ENCODE results near the gene PDGFRB.

PDGFRB gene

DNA sequence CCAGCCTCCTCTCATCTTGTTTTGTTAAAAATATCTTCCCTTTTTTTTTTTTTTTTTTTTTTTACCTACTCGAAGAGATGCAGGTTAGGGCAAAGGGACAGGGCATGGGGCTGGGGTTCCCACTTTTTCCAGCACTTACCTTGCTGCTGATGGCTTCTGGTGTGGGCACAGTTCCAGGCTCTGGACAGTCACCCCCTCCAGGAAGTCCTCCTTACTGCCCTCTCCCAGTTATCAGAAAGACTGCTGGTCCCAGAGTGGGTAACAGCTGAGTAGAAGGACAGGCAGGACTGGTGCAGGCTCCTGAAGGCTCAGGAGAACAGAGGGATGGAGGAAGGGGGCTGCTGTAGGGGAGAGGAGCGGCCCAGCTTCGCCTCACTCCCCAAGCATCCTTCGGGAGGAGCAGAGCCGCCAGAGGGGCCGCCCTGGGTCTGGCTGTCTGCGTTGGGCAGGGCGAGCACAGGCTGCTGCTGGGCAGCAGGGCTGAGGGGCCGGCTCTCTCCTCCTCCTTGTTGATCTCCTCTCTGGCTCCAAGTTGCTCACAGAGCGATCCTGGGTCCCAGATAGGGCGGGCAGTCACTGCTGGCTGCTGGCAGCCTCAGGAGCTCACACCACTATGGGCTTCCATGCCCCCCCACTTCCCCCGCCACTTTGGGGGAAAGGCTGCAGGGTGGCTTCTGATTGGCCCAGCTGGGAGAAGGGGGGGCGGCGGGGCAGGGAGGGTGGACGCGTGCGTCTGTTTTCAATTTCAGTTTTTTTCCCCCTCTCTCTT is at the start of gene PDGFRB:
TSS of gene PDGFRB (minus strand) at position 588 of the 769 bp plus-strand sequence. CDS start 18,798 bp downstream, outside the sequence.
- no peak for DNase-seq

DNA sequence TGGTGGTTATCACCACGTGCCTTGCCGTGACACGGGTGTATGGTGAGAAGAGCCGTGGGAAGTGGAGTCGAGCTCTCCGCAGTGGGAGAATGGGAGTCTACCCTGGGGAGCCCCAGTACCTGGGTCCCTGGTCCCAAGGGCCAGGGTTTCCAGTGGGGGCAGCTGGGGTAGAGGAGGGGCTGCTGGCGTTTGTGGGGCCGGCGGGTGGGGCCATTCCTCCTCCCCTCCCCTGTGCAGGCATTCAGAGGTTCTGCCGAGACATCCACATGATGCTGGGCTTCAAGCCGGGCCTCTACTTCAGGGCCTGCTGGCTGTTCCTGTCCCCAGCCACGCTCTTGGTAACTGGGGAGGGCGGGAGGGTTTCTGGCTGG is 48.9 kb upstream of the PDGFRB start:
- DNase-seq: no peak

DNA sequence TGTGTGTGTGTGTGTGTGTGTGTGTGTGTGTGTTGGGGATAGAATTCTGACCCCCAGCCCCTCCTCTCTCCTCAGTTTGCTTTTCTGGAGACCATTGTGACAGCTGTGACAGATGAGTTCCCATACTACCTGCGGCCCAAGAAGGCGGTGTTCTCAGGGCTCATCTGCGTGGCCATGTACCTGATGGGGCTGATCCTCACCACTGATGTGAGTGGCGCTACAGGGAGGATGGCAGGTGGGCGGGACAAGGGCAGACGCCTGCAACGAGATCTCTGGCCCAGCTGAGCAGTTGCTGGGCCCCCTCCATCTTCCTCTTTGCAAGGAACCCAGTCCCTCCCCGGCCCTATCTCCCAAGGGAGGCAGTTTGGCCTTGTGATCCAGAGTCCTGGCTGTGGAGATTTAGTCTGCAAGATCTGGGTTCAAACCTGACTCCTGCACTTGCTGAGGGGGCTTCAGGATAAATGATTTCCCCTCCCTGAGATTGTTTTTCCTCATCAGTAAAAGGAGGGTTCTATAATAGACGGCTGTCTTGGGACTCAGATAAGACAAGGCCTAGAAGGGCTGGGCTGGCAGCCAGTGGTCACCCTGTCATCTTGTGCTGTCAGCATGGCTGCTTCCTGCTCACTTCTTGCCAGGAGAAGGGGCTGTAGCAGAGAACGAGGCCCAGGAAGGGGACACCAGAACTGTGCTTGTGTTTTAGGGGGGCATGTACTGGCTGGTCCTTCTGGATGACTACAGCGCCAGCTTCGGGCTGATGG is 48.4 kb upstream of the PDGFRB start:
- no peak for DNase-seq

DNA sequence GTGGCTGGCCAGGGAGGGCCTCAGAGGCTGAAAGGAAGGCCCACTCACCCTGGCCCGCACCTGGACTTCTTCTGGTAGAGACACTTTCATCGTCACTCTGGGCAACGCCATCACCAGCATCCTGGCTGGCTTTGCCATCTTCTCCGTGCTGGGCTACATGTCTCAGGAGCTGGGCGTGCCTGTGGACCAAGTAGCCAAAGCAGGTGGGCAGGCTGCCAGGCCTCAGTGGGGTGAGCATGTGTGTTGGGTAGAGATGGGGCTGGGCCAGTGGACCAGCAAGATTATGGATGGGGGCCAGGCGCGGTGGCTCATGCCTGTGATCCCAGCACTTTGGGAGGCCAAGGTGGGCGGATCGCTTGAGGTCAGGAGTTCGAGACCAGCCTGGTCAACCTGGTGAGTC is 46.9 kb upstream of the PDGFRB start:
- DNase-seq: no peak

DNA sequence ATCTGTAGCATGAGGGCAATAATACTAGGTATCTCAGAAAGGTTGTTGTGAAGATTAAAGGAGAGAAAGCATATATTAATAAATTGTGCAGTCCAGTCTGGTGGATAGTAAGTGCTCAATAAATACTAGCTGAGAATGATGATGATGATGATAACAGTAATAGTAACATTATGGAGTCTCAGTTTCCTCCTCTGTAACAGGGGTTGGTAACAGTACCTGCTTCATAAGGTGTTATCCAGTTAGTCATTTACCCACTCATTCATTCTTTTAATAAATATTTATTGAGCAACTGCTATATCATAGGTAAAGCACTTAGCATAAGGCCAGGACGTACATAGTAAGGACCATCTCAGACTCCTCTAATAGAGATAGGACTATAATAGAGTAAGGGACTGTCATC is 41.8 kb upstream of the PDGFRB start:
- no peak for DNase-seq

DNA sequence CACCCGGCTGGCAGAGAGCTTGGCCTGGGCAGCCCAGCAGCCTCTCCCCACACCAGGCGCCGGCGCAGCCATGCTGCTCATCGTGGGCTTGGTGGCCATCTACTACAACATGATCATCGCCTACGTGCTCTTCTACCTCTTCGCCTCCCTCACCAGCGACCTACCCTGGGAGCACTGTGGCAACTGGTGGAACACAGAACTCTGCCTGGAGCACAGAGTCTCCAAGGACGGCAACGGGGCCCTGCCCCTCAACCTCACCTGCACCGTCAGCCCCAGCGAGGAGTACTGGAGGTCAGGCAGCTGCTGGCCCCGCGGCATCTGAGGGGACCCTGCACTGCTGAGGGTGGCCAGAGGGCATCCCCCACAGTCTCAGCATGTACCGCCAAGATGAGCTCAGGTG is 41.3 kb upstream of the PDGFRB start:
- no peak for DNase-seq

DNA sequence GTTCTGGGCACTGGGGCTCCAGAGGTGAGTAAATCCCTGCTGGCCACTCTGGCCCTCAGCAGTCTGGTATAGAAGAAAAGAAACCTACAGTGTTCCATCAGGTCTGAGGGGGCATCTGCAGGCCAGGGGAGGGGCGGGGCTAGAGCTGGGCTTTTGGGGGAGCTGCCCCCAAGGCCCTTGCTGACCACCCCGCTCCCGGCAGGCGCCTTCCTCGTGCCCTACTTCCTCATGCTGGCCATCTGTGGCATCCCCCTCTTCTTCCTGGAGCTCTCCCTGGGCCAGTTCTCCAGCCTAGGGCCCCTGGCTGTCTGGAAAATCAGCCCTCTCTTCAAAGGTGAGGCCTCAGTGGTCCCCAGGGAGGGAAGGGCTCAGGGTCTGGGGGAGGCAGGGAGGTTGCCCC is 40.9 kb upstream of the PDGFRB start:
- DNase-seq: no peak

DNA sequence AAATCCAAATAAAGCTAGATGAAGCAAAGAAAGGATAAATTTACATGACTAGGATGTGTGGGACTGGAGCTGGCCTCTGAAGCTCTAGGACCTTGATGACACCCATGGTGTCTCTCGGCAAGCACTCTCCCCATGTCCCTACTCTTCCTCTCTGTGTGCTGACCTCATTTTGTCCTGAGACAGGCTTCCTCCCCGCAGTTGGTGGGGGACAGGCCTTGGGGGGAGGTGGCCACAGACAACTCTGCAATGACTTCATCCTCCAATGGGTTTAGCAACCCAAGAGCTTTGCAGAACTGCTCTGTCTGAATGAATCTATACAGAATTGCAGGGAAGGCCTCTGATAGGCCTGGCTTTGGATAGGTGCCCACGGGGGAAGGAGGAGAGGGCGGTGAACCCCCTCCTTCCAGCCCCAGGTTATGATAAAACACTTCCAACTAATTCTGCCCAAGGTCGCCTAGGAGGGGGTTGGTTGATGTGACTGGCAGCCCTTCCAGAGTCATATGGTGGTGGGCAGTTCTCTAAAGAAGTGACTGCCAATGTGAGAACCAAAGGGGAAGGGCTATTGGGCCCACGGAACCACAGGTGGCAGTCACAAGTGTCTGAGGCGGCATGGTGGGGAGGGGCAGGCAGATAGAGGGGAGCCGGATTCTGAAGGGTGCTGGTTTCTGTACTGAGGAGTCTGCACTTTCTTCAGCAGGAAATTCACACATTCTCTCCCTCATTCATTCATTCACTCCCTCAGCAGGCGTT is 40.3 kb upstream of the PDGFRB start:
- DNase-seq: no peak

DNA sequence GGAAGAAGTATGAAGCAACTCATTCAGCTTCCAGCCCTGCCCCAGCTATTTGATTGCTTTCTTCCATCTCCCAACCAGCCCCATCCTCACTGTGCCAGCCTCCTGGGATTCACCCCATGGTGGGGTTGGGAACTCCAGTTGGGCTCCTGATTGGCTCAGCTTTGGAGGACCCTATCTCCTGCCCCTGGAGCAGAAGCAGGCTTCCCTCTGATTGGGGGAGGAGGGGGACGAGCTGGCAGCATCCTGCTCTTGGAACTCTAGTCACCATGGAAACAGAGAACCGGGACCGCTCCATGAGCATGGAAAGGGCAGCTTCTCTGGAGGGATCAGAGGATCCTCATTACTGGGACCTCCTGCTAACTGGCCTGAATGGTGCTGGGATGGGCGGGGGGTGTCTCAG is 36.8 kb upstream of the PDGFRB start:
- no peak for DNase-seq

DNA sequence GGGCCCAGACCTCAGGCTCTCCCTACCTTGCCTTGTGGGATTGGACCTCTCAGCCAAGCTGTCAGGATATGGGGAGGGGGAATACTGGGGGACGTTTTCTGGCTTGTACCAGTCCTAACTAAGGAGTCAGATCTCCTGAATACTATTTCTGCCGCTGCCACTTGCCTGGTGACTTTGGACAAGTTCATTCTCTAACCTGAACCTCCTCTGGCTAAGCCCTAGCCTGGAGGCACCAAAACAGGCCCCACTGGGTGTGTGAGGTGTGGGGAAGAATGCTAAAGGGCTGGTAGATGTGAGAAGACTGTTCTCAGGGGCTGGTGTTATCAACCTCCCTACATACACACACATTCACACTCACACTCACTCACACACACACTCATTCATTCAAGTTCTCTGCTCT is 35.3 kb upstream of the PDGFRB start:
- no peak for DNase-seq

DNA sequence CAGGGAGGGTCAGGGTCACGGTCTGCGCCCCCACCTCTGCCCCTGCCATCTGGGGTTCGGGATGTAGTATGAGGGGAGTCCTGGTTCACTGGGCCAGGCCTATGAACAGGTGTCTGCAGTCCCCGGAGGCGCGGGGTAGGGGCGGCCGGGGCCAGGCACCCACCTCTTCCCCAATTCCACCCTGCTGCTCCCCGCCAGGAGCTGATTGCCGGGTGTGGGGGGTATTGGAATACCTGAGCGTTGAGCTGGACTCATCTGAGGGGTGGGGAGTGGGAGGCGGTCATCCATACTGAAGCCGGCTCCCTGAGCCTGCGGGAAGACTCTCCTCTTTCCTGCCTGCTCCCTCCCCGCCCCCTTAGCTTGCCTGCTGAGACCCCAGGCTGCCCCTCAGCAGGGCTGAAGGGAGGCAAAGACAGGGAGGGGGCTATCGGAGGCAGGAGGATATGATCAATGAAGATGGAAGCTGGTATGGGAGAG is 34.9 kb upstream of the PDGFRB start:
- no peak for DNase-seq

DNA sequence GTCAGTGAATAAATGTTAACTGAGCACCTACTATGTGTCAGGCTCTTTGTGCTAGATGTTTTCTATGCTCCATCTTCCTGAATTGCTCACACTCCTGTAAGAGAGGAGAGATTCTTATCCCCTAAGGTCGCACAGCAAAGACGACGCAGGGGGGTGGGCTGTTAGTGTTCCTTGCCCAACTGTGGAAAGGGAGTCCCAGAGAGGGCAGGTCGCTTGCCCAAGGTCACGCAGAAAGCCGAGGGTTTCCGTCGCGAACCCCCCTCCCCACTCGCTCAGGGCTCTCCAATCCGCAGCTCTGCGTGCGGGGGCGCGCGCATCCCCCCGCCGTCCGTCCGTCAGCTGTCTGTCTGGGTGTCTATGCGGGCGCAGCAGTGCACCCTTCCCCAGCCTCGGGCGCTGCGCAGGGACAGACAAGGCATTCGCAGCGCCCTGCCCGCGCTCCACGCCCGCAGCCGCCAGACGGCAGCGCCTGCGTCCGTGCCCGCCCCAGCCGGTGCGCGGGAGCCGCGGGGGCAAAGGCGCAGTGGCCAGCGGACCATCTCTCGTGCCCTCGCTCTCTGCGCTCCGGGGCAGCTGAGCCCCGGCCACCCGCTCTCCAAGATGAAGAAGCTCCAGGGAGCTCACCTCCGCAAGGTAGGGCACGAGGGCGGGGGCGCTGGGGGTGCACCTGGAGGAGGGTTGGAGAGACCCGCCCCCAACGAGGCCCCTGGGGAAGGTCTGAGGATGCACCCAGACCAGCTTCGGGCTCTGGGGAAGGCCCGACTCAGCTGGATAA is 34.3 kb upstream of the PDGFRB start, which contains the start of gene SLC6A7:
TSS of gene SLC6A7 (plus strand) at position 335 of the 775 bp plus-strand sequence. CDS start at position 601, 266 bp downstream.
- DNase-seq: no peak

DNA sequence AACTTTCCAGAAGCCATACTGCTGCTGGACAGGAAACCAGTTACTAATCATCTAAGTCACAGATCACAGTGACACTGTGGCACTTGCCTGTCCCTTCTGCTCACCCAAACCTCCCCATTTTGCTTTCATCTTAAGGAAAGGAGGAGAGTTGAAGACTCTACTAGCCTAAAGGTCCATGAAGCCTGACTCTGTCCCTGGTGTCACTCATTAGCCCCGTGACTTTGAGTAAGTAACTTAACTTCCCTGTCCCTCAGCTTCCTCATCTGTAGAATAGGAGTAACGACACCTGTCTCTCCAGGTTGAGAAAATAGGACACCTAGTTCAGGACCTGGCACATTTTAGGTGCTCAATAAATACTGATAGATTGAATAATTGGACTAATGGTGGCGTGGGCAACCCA is 33.7 kb upstream of the PDGFRB start:
- no peak for DNase-seq

DNA sequence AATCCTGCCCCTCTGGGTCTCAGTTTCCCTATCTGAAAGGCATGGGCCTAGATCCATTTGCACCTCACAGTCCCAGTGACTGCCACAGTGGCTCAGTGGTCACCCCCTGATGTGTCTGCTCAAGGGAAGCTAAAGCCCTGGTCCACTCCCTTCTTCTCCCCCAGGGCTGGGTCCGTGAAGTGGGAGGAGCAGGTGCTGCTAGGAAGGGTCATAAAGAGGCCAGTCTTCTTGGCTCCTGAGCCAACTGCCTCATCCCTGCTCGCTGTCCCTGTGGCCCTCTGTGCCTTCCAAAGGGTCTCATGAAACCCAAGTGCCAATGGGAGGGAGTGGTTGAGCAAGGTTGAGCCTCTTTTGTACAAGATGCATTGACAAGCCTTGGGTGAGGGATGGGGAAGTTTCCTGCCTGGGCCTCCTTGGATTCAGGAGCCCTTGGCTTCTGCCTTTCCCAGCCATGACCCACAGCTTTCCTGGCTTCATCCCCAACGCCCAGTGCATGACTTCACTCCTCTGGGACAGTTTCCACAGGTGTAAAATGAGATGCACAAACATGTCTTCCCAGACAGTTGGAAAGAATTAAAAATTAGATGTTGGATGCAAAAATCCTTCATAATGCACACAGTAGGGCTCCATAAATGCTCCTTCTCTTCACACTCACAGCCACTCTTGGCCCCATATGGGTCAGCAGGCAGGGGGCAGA is 32.6 kb upstream of the PDGFRB start:
- DNase-seq: no peak

DNA sequence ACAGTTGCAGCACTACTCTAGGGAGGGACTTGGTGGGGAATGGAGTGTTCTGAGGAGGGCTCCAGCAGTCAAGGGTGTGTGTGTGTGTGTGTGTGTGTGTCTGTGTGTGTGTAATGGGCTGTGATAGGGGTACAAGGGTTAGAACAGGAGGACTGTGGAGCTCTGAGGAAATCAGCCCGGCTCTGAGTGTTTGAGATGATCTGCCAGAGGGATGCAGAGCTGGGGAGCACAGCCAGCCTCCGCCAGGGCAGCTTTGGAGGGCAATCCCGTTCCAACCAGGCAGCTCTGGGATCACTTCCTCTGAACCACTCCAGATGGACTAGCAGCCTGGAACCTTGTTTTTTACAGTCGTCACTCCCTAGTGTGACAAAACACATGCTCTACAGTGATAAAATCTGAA is 31.3 kb upstream of the PDGFRB start:
- no peak for DNase-seq

DNA sequence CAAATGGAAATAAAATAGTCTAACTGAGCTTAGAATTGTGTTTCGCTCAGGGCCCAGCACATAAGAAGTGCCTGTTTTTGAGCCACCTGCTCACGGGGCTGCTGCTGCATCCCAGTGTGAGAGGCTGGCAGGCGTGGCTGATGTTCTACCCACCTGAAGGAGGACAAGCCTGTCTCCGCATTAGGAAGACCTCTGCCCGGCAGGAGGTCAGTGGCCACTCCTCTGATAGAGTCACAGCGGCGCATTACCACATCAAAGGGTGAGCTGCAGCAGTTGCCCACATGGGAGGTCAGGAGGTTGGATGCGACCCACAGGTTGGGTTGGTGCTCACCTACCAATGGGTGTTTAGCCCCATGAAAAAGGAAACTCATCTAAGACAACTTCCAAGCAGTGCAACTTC is 30.5 kb upstream of the PDGFRB start:
- no peak for DNase-seq

DNA sequence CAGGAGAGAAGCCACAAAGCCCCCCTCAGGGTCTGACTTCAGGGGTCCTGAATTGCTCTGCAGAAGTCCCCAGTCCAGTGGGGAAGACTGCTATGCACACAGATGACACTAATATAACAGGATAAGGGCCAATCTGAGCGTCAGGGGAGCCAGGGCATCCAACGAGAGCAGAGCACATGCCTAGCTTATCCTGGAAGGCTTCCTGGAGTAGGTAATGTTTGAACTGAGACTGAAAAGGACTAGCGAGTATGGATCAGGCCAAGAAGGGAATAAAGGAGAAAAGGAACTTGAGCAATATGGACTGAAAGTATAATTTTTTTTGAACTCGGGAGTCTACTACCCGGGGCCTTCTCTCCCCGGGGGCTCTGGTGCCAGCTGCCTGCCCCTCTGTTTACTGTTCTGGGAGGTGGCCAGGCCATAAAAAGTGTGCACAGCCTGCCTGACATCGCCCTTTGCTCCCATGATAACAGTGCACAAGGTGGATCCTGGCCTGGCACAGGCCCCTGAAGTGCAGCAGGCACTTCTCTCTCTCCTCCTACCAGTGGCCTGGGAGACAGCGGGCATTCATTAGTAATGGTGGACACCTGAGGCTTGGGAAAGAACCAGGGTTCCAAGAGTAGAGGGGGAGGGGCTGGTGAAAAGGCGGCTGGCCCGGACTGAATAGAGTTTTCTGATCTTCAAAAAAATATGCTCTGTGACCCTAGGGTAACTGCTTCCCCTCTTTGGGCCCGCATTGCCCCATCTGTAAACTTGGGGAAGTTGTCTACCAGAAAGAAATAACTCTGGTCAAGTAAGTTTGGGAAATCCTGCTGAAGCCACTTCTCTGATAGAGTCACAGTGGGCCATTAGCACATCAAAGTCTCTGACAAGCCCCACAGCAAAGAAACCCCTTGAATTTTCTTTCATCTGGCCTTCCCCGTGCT is 29.6 kb upstream of the PDGFRB start:
- DNase-seq: no peak

DNA sequence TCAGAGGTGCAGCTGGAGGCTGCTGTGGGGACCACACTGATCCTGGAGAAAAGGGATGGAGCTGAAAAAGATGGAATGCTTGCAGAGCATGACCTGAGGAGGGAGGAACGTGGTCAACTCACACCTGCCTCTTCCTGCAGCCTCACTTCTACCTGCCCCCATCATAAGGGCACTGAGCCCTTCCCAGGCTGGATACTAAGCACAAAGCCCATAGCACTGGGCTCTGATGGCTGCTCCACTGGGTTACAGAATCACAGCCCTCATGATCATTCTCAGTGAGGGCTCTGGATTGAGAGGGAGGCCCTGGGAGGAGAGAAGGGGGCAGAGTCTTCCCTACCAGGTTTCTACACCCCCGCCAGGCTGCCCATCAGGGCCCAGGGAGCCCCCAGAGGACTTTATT is 28.4 kb upstream of the PDGFRB start:
- DNase-seq: no peak

DNA sequence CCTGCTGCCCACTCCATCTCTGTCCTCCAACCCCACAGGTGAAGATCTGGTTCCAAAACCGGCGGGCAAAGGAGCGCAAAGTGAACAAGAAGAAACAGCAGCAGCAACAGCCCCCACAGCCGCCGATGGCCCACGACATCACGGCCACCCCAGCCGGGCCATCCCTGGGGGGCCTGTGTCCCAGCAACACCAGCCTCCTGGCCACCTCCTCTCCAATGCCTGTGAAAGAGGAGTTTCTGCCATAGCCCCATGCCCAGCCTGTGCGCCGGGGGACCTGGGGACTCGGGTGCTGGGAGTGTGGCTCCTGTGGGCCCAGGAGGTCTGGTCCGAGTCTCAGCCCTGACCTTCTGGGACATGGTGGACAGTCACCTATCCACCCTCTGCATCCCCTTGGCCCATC is 27.8 kb upstream of the PDGFRB start:
- no peak for DNase-seq

DNA sequence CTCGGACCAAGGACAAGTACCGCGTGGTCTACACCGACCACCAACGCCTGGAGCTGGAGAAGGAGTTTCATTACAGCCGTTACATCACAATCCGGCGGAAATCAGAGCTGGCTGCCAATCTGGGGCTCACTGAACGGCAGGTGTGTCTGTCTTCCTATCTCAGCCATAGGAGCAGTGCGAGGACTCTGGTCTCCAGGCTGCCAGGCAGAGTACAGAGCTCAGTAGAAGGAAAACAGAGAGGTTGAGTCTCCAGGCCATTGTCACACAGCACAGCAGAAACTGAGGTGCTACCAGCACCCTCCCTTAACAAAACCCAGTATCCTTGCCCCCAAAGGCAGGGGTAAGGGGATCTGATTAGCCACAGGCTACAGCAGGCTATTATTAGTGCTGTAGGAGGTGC is 27.1 kb upstream of the PDGFRB start:
- no peak for DNase-seq
